ENCODE measurements around the gene LRRFIP1. TPM values are rescaled to one million over a fixed set of nuclear protein-coding genes. Genes with fewer than 3 reads are reported as not detected.
"Not testable (repeated sequence)": the region's sequence is repeated elsewhere in the genome, so short reads cannot be mapped to it uniquely, and the experiment has no call there.

LRRFIP1 gene
- total RNA-seq, 3 donors from 2014 or later (not counting 1 experiment from before 2014, with no cell fraction given): 163 to 207 (median 188) TPM

- intact Hi-C loops (cut with micrococcal nuclease): no loop called here
- peaks cover 16 to 18% of the 10 kb centered on the region in 2 donors for H3K4me1 Mint-ChIP-seq
Measured at GRCh38 chr2:237603718-237604362, 23.5 kb upstream of the LRRFIP1 start.

DNA sequence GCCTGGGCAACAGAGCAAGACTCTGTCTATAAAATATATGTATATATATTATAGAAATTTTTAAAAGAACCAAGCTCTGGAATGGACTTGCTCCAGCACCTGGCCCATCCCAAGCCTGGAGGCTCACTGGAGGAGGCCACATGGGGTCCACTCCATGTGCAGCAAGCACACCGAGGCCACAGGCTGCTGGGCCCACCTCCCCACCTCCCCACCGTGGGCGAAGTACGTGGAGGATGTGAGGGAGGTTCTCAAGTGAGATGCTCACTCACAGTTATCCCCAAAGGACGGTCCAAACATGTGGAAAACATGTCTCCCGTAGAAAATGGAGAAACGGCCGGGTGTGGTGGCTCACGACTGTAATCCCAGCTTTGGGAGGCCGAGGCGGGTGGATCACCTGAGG lies 23.0 kb upstream of the LRRFIP1 start:
- peak overlapping the region; percentile 85 to 93 for H3K27ac Mint-ChIP-seq
- H3K27me3 ChIP-seq (ENCODE audit: control insufficient read depth, insufficient read depth, low read length): no peaks in the 10 kb centered on the region
- H3K36me3 Mint-ChIP-seq: no peaks in the 10 kb centered on the region
- H3K27ac ChIP-seq (ENCODE audit: low read length): peak overlapping the region; percentile 77
- no peaks in the 10 kb centered on the region for H3K9me3 ChIP-seq (ENCODE audit: control insufficient read depth, insufficient read depth, low read length)
- TF ChIP-seq, protein P1, sequence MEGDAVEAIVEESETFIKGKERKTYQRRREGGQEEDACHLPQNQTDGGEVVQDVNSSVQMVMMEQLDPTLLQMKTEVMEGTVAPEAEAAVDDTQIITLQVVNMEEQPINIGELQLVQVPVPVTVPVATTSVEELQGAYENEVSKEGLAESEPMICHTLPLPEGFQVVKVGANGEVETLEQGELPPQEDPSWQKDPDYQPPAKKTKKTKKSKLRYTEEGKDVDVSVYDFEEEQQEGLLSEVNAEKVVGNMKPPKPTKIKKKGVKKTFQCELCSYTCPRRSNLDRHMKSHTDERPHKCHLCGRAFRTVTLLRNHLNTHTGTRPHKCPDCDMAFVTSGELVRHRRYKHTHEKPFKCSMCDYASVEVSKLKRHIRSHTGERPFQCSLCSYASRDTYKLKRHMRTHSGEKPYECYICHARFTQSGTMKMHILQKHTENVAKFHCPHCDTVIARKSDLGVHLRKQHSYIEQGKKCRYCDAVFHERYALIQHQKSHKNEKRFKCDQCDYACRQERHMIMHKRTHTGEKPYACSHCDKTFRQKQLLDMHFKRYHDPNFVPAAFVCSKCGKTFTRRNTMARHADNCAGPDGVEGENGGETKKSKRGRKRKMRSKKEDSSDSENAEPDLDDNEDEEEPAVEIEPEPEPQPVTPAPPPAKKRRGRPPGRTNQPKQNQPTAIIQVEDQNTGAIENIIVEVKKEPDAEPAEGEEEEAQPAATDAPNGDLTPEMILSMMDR (IDR thresholded peaks at IDR 0.05): no peak
- H3K4me1 ChIP-seq (ENCODE audit: control insufficient read depth, insufficient read depth, low read length): peaks cover 18% of the 10 kb centered on the region
- H3K4me3 ChIP-seq (ENCODE audit: low read length): no peak overlapping the region
- peaks cover 16 to 18% of the 10 kb centered on the region in 2 donors for H3K4me1 Mint-ChIP-seq
- H3K4me3 Mint-ChIP-seq: no peak overlapping the region
- H3K36me3 ChIP-seq (ENCODE audit: control insufficient read depth, insufficient read depth, low read length): no peaks in the 10 kb centered on the region
- H3K9me3 Mint-ChIP-seq: no peaks in the 10 kb centered on the region
- no peak for ATAC-seq
- peaks cover 0 to 4% of the 10 kb centered on the region in 2 donors for H3K27me3 Mint-ChIP-seq (ENCODE audit: low read depth in 2 of 2)
- intact Hi-C loops (cut with micrococcal nuclease): no loop called here
- WGBS (ENCODE audit: insufficient coverage): 95% methylated on average over 8 of the region's 11 CpGs
- DNase-seq: no peak

More at GRCh38 chr2:237603718-237604362, 23.5 kb upstream of the LRRFIP1 start:
- ATAC-seq: peak; percentile 96 to 98 (median 98)
- peak overlapping the region; percentile 74 for H3K4me3 Mint-ChIP-seq
- Histone ChIP-seq H3K36me3 (ENCODE audit: control insufficient read depth, insufficient read depth, low read length) (no peaks in the 10 kb centered on the region), H3K4me3 (ENCODE audit: low read length) (peak overlapping the region; percentile 23), H3K9me3 (ENCODE audit: control insufficient read depth, insufficient read depth, low read length) (no peaks in the 10 kb centered on the region), H3K27ac (ENCODE audit: low read length) (peak overlapping the region; percentile 77), H3K4me1 (ENCODE audit: control insufficient read depth, insufficient read depth, low read length) (peaks cover 18% of the 10 kb centered on the region), H3K27me3 (ENCODE audit: control insufficient read depth, insufficient read depth, low read length) (no peaks in the 10 kb centered on the region)
- DNase-seq: peak; percentile 39 to 87
- peaks cover 0 to 4% of the 10 kb centered on the region in 2 donors for H3K27me3 Mint-ChIP-seq (ENCODE audit: low read depth in 2 of 2)
- peak overlapping the region; percentile 85 to 93 for H3K27ac Mint-ChIP-seq
- WGBS (ENCODE audit: insufficient coverage): 19% methylated on average over 14 of the region's 15 CpGs
- no peaks in the 10 kb centered on the region for H3K9me3 Mint-ChIP-seq
- TF ChIP-seq, protein P1 (IDR thresholded peaks at IDR 0.05): no peak
- H3K36me3 Mint-ChIP-seq: no peaks in the 10 kb centered on the region

DNA sequence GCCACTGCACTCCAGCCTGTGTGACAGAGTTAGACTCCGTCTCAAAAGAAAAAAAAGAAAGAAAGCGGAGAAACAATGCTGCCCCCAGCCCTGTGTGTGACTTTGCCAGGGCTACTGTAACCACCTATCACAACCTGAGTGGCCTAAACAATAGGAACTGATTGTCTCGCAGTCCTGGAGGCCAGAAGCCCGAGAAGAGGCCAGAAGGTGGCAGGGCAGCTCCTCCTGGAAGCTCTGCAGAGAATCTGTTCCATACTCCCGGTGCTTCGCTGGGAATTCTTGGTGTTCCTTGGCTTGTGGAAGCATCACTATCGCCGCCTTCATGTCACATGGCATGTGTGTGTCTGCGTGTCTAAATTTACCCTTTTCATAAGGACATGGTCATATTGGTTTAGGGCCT lies 22.4 kb upstream of the LRRFIP1 start:
- Histone ChIP-seq H3K27me3 (ENCODE audit: control insufficient read depth, insufficient read depth, low read length) (no peaks in the 10 kb centered on the region), H3K27ac (ENCODE audit: low read length) (no peak overlapping the region), H3K4me1 (ENCODE audit: control insufficient read depth, insufficient read depth, low read length) (peaks cover 18% of the 10 kb centered on the region), H3K9me3 (ENCODE audit: control insufficient read depth, insufficient read depth, low read length) (no peaks in the 10 kb centered on the region), H3K4me3 (ENCODE audit: low read length) (no peak overlapping the region), H3K36me3 (ENCODE audit: control insufficient read depth, insufficient read depth, low read length) (no peaks in the 10 kb centered on the region)
- DNase-seq: no peak
- Mint-ChIP-seq H3K36me3 (no peaks in the 10 kb centered on the region), H3K27ac (peak overlapping the region; percentile 53 to 85), H3K4me3 (no peak overlapping the region), H3K4me1 (peaks cover 16 to 18% of the 10 kb centered on the region in 2 donors), H3K27me3 (ENCODE audit: low read depth in 2 of 2) (peaks cover 0 to 4% of the 10 kb centered on the region in 2 donors), H3K9me3 (no peaks in the 10 kb centered on the region)
- no peak for ATAC-seq
- intact Hi-C loops (cut with micrococcal nuclease): no loop called here
- WGBS (ENCODE audit: insufficient coverage): 86% methylated on average over 9 of the region's 9 CpGs
- TF ChIP-seq, protein P1 (IDR thresholded peaks at IDR 0.05): no peak

DNA sequence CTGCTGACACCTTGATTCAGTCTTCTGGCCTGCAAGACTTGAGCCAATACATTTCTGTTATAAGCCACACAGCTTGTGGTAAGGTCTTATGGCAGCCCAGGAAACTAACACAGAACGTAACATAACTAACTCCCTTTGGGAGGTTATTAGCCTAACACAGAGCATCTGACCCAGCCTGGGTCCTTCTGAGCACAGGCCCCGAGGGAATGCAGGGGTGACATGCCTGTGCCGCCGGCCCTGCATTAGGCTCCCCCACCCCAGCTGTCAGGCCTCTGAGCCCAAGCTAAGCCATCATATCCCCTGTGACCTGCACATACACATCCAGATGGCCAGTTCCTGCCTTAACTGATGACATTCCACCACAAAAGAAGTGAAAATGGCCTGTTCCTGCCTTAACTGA lies 20.9 kb upstream of the LRRFIP1 start:
- H3K27me3 Mint-ChIP-seq (ENCODE audit: low read depth in 2 of 2); H3K4me3 Mint-ChIP-seq; H3K9me3 ChIP-seq (ENCODE audit: control insufficient read depth, insufficient read depth, low read length); H3K9me3 Mint-ChIP-seq; ATAC-seq; DNase-seq; H3K27me3 ChIP-seq (ENCODE audit: control insufficient read depth, insufficient read depth, low read length); intact Hi-C loops (cut with micrococcal nuclease); H3K4me3 ChIP-seq (ENCODE audit: low read length); H3K36me3 Mint-ChIP-seq; H3K27ac Mint-ChIP-seq; H3K36me3 ChIP-seq (ENCODE audit: control insufficient read depth, insufficient read depth, low read length); H3K27ac ChIP-seq (ENCODE audit: low read length): not testable (repeated sequence)
- WGBS (ENCODE audit: insufficient coverage): 82% methylated on average over 4 of the region's 4 CpGs
- H3K4me1 Mint-ChIP-seq: peaks cover 16 to 18% of the 10 kb centered on the region in 2 donors
- peaks cover 18% of the 10 kb centered on the region for H3K4me1 ChIP-seq (ENCODE audit: control insufficient read depth, insufficient read depth, low read length)
